BLaER1 treated with 17β-estradiol and CSF1 and Interleukin-3, amounts not matched to agents 10 nM and 100 nM (cell line): ENCODE results near the gene MASP2.
"Not testable (repeated sequence)": the region's sequence is repeated elsewhere in the genome, so short reads cannot be mapped to it uniquely, and the experiment has no call there.

ENCODE experiments used
- H3K27ac ChIP-seq, 11 experiments: shearing (Covaris generic); formaldehyde crosslinking; 2 replicates each; pipeline ENCODE4 v1.8.1; 2022
- H3K27me3 ChIP-seq, 11 experiments: shearing (Covaris generic); formaldehyde crosslinking; 2 replicates each; pipeline ENCODE4 v1.8.1; 2022
- H3K36me3 ChIP-seq, 11 experiments: shearing (Covaris generic); formaldehyde crosslinking; 2 replicates each; pipeline ENCODE4 v1.8.1; 2022
- H3K4me1 ChIP-seq, 10 experiments: shearing (Covaris generic); formaldehyde crosslinking; 2 replicates each; pipeline ENCODE4 v1.8.1; 2022
- H3K4me2 ChIP-seq, 11 experiments: shearing (Covaris generic); formaldehyde crosslinking; 2 replicates each; pipeline ENCODE4 v1.8.1; 2022
- H3K4me3 ChIP-seq, 10 experiments: shearing (Covaris generic); formaldehyde crosslinking; 2 replicates each; pipeline ENCODE4 v1.8.1; 2022
- H3K9ac ChIP-seq, 11 experiments: shearing (Covaris generic); formaldehyde crosslinking; 2 replicates each; pipeline ENCODE4 v1.8.1; 2022
- H3K9me3 ChIP-seq, 11 experiments: shearing (Covaris generic); formaldehyde crosslinking; replicated peaks in 1 of 11; 2 replicates each; pipeline ENCODE4 v1.8.1; 2022
- H4K20me1 ChIP-seq, 11 experiments: shearing (Covaris generic); formaldehyde crosslinking; 2 replicates each; pipeline ENCODE4 v1.8.1; 2022
- Cebpa-rat ChIP-seq, 11 experiments: shearing (Covaris generic); IDR thresholded peaks; 2 replicates each; pipeline ENCODE4 v1.8.1; 2022

The MASP2 gene

DNA sequence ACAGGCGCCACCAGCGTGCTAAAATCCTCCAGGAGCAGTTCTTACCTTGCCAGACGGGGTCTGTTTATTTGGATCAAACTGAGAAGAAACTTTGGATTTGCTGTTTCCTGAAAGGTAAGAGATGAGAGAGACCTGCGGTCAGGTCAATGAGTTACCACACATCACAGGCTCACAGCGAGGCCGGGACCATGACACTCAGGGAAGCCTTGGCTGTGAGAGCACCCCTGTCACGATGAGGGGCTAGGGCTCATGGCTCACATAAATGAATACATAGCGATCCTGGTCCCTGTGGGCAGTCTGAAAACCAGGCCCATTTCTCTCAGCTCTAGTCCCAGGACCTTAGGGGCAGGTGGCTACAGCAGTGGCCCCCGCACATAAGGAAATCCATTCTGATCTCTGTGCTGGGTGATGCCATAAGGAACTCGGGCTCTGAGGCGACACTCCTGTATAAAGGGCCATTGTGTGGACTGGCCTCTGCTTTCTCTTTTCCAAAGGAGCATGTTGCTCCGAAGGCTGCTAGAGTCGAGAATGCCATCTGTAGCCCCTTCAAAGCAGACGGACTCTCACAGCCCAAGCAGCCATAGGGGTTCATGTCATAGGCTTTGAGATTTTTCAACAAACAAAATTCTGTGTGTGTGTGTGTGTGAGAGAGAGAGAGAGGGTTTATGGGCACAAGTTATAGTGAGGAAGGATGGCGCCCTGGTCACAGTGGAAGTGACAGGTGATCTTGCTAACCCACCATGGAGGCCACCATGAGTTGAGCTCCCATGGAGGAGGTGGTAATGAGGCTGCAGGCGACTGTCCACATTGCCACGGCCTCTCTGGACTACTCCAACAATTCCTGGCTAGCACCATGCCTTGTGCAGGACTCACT lies 21.8 kb upstream of the MASP2 start:
- peaks cover 0 to 7% (median 5%) of the 10 kb centered on the region in 11 experiments; a peak in 6 of 22 replicates for H3K9me3 ChIP-seq
- no peak overlapping the region for H3K4me3 ChIP-seq
- H3K27ac ChIP-seq = no peak overlapping the region
- no peak for TF ChIP-seq Cebpa-rat (IDR thresholded peaks at IDR 0.05)
- no peak overlapping the region for H3K9ac ChIP-seq
- H3K36me3 ChIP-seq = peaks cover 97 to 100% (median 99%) of the 10 kb centered on the region in 11 experiments
- H4K20me1 ChIP-seq = peaks cover 0 to 40% (median 7%) of the 10 kb centered on the region in 11 experiments; a peak in 7 of 22 replicates
- no peaks in the 10 kb centered on the region for H3K27me3 ChIP-seq
- H3K4me1 ChIP-seq = no peaks in the 10 kb centered on the region
- no peak overlapping the region for H3K4me2 ChIP-seq

DNA sequence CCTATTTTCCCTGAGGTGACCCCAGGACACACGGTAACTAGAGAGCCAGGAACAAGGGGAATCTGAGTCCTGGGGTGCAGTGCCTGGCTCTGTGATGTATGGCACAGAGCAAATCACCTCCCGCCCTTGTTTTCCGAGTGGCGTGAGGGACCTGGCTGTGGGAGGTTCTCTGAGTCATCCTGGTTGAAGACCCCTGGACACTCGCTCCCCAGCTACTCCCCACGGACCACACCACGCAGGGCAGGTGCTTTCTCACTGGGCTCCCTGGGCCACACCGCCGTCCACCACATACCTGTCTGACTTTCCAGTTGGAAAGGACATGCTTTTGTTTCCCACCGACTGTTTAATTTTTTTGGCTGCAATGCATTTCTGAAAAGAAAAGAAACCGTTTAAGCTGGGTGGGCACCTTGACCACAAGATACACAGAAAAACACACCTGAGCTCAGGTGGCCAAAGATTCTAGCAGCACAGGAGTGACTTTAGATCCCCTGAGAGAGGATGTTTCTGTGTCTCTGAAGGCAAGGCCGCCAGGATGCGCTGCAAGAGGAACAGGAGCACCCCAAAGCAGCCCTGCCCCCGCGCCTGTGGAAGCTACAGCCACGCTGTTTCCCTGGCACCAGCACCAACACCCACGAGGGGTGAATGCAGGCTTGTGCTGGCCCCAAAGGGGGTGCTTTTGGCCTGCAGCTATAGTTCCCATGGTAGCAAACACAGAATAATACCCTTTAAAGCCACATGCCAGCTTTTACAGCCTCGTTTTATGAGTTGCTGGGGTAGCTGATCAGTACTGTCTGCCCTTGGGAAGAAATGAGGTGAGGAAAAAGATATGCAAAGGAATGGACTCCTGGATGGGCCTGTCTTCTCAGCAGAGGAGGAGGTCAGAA lies 20.9 kb upstream of the MASP2 start:
- TF ChIP-seq Cebpa-rat (IDR thresholded peaks at IDR 0.05) = no peak
- H4K20me1 ChIP-seq = peaks cover 0 to 45% (median 7%) of the 10 kb centered on the region in 11 experiments; a peak in 7 of 22 replicates
- no peak overlapping the region for H3K4me2 ChIP-seq
- peaks cover 94 to 100% (median 99%) of the 10 kb centered on the region in 11 experiments for H3K36me3 ChIP-seq
- peaks cover 0 to 7% (median 5%) of the 10 kb centered on the region in 11 experiments; a peak in 6 of 22 replicates for H3K9me3 ChIP-seq
- no peak overlapping the region for H3K9ac ChIP-seq
- H3K4me1 ChIP-seq = no peaks in the 10 kb centered on the region
- no peak overlapping the region for H3K27ac ChIP-seq
- H3K4me3 ChIP-seq = no peak overlapping the region
- no peaks in the 10 kb centered on the region for H3K27me3 ChIP-seq

DNA sequence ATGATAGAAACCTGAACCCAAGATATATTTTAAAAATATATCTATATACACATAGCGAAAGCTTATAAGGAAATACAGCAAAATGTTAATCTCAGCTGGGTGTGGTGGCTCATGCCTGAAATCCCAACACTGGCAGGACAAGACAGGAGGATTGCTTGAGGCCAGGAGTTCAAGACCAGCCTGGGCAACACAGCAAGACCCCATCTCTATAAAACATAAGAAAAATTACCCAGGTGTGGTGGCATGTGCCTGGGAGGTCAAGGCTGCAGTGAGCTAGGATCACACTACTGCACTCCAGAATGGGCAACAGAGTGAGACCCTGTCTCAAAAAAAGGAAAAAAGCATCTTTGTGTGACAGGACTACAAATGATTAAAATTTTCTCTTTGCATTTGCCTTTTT lies 18.8 kb upstream of the MASP2 start:
- Histone ChIP-seq H3K27me3 (no peaks in the 10 kb centered on the region), H3K4me3 (no peak overlapping the region), H3K9ac (no peak overlapping the region), H3K36me3 (peaks cover 73 to 97% (median 86%) of the 10 kb centered on the region in 11 experiments), H3K4me2 (no peak overlapping the region), H3K9me3 (peaks cover 0 to 7% (median 5%) of the 10 kb centered on the region in 11 experiments; a peak in 6 of 22 replicates), H4K20me1 (peaks cover 0 to 24% (median 0%) of the 10 kb centered on the region in 11 experiments; a peak in 2 of 22 replicates), H3K4me1 (peaks cover 8 to 14% (median 11%) of the 10 kb centered on the region in 10 experiments), H3K27ac (no peak overlapping the region)
- no peak for TF ChIP-seq Cebpa-rat (IDR thresholded peaks at IDR 0.05)

DNA sequence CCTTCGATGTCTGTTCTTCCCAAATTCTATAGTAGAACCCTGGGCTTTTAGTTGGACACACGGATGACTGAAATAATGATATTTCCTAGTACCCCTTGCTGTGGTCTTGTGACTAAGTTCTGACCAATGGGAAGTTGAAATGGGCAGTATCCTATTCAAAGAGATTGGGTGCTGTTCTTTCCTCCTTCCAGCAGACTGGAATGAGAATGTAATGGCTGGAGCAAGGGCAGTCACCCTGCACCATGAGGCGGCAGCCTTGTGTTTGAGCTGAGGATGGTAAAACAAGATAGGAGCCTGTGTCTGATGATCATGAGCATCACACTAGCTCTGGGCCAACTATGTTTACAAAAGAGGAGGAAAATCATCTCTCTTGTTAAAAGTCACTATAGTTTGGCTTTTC lies 17.9 kb upstream of the MASP2 start:
- TF ChIP-seq Cebpa-rat (IDR thresholded peaks at IDR 0.05) = no peak
- H3K27ac ChIP-seq = no peak overlapping the region
- peaks cover 0 to 19% (median 0%) of the 10 kb centered on the region in 11 experiments; a peak in 2 of 22 replicates for H4K20me1 ChIP-seq
- H3K27me3 ChIP-seq = no peaks in the 10 kb centered on the region
- H3K36me3 ChIP-seq = peaks cover 64 to 88% (median 78%) of the 10 kb centered on the region in 11 experiments
- H3K9ac ChIP-seq = no peak overlapping the region
- H3K4me2 ChIP-seq = no peak overlapping the region
- no peak overlapping the region for H3K4me3 ChIP-seq
- peaks cover 0 to 7% (median 5%) of the 10 kb centered on the region in 11 experiments; a peak in 6 of 22 replicates for H3K9me3 ChIP-seq
- H3K4me1 ChIP-seq = peaks cover 11 to 17% (median 14%) of the 10 kb centered on the region in 10 experiments

DNA sequence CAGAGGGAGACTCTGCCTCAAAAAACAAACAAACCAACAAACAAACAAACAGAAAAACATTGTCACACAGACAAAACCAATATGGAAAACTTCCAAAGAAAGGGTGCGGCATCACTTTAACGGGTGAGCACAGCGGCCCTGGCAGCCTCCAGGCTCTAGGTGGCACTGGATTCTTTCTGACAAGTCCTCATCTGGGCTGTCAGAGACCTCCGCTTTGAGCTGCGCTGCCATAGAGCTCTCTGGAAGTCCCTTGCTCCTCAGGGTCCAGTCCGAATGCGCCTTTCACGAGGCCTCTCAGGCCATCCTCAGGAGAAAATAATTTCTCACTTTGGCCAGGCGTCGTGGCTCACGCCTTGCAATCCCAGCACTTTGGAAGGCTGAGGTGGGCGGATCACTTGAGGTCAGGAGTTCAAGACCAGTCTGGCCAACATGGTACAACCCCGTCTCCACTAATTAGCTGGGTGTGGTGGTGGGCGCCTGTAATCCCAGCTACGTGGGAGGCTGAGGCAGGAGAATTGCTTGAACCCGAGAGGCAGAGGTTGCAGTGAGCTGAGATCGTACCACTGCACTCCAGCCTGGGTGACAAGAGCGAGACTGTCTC lies 17.0 kb upstream of the MASP2 start:
- H3K4me3 ChIP-seq, H3K27me3 ChIP-seq, H3K9me3 ChIP-seq, H3K27ac ChIP-seq, H3K4me2 ChIP-seq, H3K9ac ChIP-seq: not testable (repeated sequence)
- Histone ChIP-seq H4K20me1 (peaks cover 0 to 15% (median under 1%) of the 10 kb centered on the region in 11 experiments; a peak in 4 of 22 replicates), H3K36me3 (peaks cover 55 to 81% (median 69%) of the 10 kb centered on the region in 11 experiments), H3K4me1 (peaks cover 11 to 18% (median 14%) of the 10 kb centered on the region in 10 experiments)

DNA sequence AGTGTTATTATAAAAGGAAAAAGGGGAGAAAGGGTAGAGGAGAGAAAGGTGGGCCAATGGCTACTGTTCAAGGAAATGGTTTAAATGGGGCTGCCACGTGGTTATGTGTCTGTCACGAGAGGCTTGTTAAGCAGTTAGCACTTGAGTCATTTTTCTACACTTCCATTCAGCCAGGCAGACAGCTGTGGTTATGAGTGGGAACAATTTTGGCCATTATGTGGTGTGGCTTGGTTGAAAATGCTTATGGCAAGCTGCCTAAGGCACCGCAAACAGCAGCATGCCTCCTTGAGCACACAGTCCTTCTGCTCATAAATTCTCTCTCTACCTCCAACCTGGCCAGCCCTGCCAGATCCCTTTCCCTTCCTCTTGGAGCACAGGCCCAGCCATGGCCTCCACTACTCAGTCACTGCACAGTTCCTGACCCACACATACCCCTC lies 15.9 kb upstream of the MASP2 start:
- Histone ChIP-seq H3K27me3 (no peaks in the 10 kb centered on the region), H3K27ac (no peak overlapping the region), H3K9ac (no peak overlapping the region; a peak in 1 of 22 replicates), H3K36me3 (peaks cover 45 to 81% (median 66%) of the 10 kb centered on the region in 11 experiments), H3K4me3 (no peak overlapping the region), H3K4me1 (peaks cover 22 to 29% (median 24%) of the 10 kb centered on the region in 10 experiments), H3K9me3 (peaks cover 0 to 7% (median 5%) of the 10 kb centered on the region in 11 experiments; a peak in 6 of 22 replicates), H3K4me2 (no peak overlapping the region), H4K20me1 (peaks cover 0 to 16% (median 5%) of the 10 kb centered on the region in 11 experiments; a peak in 6 of 22 replicates)
- no peak for TF ChIP-seq Cebpa-rat (IDR thresholded peaks at IDR 0.05)

DNA sequence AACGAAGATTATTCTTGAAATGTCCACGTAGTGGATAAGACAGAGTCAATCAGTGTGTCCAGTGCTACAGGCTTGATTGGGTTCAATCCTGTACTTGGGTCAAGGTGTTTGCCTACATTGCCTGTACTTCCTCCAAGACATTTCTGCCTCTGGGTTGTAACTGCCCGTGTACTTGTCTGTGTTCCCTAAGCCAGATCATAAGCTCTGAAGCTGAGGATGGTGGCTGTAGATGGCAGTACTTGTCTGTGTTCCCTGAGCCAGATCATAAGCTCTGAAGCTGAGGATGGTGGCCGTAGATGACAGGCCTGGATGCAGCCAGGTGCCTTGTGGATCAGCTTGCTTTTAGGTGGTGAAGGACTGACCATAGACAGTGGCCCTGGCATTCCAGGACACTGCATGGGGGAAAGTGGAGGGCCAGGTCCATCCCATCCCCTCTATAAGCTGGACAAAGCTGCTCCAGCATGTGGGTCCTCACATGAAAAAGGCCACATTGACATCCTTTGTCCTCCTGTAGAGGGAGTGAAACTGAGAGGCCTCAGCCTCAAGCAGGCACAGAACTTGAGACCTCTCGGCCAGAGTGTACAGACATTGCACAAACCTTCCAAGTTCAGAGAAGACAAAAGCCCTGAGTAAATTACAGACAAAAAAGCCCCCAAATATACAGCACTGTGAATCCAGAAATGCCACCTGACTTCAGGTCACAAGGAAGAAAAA lies 14.8 kb upstream of the MASP2 start:
- peak overlapping the region in 6 of 11 experiments; percentile 4 to 98 (median 12); a peak in 6 of 22 replicates for H3K9ac ChIP-seq
- peak overlapping the region in 9 of 11 experiments; percentile 78 to 98 (median 88); a peak in 15 of 22 replicates for H3K4me2 ChIP-seq
- H3K4me3 ChIP-seq = no peak overlapping the region
- peak overlapping the region in 3 of 11 experiments; percentile 2 to 93 (median 18); a peak in 1 of 22 replicates for H3K27ac ChIP-seq
- H3K4me1 ChIP-seq = peaks cover 22 to 34% (median 29%) of the 10 kb centered on the region in 10 experiments
- TF ChIP-seq Cebpa-rat (IDR thresholded peaks at IDR 0.05) = no peak
- H3K27me3 ChIP-seq = no peaks in the 10 kb centered on the region
- peaks cover 0 to 7% (median 5%) of the 10 kb centered on the region in 11 experiments; a peak in 6 of 22 replicates for H3K9me3 ChIP-seq
- H4K20me1 ChIP-seq = peaks cover 0 to 28% (median 14%) of the 10 kb centered on the region in 11 experiments; a peak in 16 of 22 replicates
- peaks cover 33 to 81% (median 68%) of the 10 kb centered on the region in 11 experiments for H3K36me3 ChIP-seq
